SIG-M5 treated with dmso at 0.1 percent for 504 hours (cell line): ENCODE data around the gene CCNA2.

ENCODE experiments used
- DNase-seq: peaks from one replicate; lab custom pipeline; 2025; ENCODE audit not compliant: unreplicated experiment; lab: John Stamatoyannopoulos, UW

The CCNA2 gene

DNA sequence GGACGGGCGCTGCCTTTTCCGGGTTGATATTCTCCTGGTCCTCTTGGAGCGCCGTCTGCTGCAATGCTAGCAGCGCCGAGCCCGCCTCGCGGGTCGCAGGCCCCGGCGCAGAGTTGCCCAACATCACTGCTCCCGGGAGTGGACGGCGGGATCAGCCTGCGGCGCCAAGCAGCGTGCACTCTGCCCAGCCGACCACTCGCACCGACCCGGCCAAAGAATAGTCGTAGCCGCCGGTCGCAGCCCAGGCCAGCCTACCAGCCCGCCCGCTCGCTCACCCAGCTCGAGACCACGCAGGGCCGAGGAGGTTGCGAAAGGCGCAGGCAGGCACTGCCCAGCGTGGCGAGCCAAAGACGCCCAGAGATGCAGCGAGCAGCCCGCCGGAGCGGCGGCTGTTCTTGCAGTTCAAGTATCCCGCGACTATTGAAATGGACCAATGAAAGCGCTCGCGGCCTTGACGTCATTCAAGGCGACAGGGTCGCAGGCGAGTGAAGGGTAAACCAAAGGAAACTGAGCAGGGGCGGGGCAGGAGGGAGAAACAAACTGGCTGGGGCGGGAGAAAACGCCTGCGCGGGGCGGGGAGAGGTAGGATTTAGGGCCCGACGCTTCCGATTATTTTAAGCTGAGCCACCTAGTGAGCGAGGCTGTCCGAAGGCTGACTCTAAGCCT lies at the start of gene CCNA2:
CCNA2 (minus strand) TSS at position 379 of the 666 bp plus-strand sequence; CDS start at position 124, 255 bp downstream.
- DNase-seq = peak; percentile 97

DNA sequence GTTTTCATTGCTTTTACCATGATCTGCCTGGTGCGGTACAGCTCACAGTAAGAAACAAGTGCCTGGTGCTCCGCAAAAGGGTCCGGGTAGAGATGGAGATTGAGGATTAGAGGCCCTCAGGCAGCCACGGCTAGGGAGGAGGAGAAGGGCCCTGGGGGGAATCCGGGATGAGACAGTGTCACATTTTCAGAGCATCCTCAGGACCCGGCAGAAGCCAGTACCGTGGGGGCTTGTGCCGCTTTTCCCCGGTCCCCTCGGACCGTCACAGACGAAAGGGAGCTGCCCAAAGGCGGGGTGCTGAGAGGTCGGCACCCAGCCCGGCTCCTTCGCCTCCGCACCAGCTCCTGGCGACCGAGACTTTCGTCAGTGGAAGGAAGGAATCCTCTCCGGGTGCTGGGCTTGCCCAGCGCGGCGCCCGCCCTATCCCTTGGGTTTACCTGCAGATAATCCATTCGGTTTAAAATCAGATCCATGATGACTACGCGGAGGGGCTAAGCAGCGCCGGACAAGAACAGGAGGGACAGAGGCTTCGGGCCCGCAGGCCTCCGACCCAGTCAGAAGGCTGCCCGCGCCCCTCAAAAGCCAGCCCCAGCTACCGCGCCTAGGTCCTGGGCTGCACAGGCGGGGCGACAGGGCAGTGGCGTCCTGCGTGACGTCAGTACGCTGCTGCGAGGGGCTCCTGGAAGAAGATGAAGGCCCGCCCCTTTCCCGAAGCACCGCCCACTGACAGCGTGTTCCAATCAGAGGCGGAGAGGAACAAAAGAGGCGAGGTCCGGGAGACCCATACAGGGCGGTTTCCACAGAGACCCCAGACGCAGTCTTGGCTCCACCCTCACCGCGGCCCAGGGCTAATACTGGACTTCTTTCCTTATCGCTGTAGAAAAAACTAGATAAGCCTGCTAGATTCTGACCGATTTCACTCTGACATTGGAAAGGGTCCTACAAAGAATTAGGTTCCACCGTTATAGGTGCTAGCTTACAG lies 46.4 kb upstream of the CCNA2 start, which contains the start of gene BBS7:
BBS7 (minus strand) TSS at position 634 of the 982 bp plus-strand sequence; CDS start at position 473, 161 bp downstream.
- peak; percentile 95 for DNase-seq

DNA sequence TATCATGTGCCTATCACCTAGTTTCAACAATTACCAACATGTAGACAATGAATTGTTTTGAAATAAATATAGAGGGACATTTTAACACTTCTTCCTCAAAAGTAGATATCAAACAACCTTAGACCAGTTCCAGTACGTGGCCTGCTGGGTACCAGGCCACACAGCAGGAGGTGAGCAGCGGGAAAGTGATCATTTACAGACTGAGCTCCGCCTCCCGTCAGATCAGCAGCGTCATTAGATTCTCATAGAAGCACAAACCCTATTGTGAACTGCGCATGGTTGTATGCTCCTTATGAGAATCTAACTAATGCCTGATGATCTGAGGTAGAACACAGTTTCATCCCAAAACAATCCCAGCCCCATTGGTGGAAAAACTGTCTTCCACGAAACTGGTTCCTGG lies 40.1 kb upstream of the CCNA2 start:
- DNase-seq = no peak

DNA sequence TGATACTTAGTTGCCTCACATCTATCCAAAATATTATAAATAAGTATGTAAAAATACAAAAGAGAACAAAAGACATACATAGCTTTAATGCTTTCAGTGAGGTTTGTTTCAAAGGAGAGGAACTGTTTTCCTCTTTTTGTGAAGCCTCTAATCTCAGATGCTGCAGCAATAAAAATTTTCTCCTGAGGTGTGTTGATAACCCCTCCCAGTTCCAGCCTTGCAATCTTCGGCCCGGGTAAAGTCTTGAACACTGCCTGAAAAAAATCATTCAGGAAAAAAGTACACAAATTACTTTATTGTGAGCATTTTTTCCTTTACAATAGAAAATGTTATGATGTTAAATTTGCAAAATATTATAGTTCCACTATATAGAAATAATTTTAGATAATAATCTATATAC lies 37.7 kb upstream of the CCNA2 start:
- no peak for DNase-seq

DNA sequence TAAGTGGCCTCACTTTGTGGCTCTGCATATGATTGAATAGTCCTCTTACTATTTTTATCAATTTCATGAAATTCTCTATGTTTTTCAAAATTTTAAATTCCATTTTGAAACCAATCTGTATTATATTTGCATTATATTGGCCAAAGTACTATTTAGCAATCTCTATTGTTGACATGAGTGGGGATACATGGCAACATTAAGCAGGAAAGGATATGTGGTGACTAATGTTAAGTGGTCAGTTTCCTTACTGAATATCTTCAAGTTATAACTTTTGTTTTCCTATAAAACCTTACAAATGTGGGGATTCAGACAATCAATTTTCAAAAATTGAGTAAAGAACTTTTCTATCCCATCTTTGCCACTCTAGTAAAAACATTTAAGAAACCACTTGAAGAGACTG lies 36.4 kb upstream of the CCNA2 start:
- DNase-seq = no peak

DNA sequence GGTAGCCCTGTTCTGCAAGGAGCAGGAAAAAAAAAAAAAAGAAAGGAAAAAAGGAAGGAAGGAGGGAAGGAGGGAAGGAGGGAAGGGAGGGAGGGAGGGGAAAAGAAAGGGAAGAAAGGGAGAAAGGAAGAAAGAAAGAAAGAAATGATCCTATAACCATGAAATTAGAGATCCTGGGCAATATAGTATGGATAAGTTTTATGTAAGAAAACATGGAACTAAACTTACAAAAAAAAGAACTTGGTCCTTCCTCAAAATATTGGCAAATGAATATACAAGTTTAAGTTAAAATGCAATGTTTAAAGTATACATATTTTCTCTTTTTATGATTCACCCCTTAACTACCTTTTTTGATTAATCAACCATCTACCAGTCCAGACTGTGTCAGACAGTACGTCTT lies 27.7 kb upstream of the CCNA2 start:
- no peak for DNase-seq

DNA sequence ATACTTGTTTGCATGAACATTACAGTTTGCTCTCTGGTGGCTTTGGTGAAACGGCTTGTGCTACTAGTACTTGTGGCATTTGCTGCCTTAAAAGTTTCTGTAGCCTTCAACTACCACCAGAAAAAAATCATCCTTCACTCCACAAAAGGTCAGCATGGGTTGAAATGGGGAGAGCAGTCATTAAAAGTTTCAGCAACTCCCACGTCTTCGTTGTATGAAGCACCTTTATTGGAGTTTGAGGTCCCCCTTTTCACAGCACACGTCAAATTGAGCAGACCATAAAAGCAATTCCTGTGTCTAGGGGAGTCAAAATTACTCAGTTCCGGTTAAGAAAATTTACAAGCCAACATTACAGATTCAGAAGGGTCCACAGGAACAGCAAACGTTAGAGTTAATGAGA lies 23.0 kb upstream of the CCNA2 start:
- no peak for DNase-seq

DNA sequence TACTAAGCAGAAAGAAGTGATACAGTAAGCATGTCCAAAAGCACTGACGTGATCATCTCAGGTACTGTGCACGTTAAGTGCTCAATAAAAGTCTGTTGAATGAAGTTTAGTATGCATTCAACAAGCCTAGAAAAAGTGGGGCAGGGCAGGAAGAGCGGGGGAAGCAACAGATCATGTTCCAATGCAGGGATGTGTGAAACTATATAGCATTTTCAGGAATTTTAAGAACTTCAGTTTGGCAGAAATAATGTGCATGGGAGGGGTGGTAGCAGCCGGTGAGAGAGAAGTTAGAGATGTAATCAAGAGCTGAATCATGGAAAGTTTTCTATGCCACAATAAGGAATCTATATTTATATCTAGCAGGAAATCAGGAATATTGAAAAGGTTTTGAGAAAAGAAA lies 19.2 kb upstream of the CCNA2 start:
- no peak for DNase-seq

DNA sequence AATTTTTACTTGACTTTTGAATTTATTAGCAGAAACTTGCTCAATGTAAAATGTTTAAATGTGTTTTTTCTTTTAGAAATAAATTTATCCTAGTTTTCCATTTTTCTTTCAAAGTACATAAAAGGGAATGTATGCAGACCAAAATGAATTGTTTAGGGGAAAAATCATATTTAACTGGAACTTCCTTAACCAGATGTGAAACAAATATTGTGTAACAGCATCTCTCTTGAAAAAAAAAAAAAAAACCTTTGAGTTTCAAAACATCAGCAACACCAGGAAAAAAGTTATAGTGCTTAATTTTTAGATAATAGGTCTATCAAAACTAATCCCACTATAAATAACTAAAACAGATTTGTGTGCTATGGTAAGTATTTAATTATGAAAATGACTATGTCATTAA lies 14.5 kb upstream of the CCNA2 start:
- no peak for DNase-seq

DNA sequence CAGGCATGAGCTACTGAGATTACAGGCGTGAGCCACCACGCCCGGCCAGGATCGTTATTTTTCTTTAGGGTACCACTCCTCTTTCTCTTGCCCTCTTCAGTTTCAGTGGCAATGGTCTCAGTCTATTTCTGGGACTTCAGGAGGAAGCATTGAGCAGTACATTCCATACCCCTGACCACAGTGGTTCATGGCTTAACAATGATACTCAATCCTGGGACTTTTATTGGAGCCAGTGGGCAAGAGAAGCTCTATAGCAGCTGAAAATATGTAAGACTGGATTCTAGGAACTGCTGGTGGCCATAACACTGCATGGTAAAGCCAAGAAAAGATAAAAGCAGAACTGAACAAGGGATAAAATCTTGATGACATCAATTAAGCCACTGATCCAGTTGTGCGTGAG lies 5.8 kb upstream of the CCNA2 start:
- no peak for DNase-seq

DNA sequence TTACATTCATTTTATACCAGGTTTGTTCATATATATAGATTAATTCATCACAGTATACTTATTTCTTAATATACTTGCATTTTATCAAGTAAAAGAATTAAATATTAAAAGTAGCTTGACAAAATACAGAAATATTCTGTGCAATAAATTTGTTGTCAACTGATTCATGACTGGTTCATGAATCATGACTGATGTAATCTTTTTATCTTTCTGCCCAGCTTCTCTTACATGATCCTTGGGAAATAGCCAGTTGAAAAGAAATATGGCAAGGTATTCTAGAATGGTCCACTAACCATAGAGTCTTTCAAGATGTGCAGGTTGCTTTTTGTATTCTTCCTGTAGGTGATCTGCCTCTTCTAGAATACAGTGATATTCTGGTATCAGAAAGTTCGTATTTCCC lies 4.2 kb upstream of the CCNA2 start:
- no peak for DNase-seq

DNA sequence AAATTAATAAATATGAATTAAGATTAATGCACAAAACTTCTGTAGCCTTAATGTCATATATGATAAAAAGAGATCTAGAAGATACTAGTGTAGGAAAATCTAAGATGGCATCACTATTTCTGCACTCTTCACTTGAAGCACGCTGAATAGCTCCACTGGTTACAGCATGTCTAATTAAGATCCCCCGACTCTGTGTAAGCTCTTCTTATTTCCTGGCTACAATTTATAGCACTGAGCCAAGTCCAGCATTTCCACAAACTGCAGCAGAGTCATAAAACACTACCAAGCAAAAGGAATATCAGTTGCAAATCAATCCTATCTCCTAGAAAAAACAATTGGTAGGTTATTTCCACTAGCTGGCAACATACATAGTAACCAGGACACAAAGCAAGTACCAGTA lies 1.3 kb upstream of the CCNA2 start:
- no peak for DNase-seq

DNA sequence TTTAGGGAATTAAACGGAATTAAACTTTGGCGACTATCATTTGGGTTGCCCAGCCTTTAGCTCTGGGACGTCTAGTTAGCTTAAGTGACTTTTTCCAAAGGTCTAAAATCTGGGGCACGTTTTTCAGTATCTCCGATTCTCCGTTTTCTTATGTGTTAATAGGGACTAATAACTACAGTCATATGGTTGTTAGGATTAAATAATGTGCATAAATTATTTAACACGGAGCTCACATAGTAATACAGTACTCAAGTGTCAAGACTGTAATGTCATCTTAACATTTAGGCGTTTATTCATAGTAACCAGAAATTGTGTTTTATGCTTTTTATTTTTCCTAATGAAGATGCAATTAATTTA lies 466 bp upstream of the CCNA2 start:
- no peak for DNase-seq

DNA sequence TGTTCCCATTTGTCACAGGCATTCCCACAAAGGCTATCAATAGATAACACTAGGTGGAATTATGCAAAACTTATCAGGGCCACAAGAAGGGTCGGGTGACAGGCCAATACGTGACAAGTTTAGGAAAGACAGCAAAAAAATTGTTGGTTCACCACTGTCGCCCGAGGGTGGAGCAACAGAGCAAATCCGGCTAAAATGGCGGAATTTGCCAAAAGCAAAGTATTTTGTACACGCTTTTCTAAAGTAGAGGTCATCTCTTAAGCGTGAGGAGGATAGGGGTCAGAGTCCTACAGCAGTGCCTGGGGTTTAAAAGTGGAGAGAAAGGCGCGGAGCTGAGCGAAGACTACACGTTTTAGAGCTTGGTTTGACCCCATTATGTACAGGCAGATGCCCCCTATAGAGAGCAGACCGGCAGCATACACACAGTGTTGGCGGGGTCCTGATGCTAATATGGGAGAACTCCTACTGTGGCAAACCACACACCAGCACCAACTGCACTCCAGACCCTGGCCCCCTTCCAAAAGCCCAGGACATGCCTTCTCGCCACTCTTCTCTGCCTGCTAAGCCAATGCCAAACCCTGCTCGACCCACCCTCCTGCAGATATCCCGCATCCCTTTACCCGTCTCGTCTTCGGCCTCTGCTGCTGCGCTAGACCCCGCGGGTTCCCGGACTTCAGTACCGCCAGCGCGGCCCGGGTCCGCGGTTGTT lies 733 bp downstream of the CCNA2 start:
- DNase-seq = peak; percentile 69

DNA sequence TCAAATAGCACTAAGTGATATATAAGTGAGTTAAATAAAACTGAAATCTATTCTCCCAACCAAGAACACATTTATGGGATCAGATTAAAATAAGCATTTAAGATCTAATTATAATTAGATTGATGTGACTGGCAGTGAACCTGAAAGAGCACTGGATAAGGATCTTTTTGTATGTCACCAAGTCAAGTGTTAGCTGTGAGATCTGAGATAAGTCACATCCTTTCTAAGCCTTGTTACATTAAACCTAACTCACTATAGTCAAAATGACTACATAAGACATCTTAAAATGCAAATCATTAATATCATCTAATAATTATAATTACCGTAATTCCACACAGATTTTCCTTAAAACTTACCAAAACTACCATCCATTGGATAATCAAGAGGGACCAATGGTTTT lies 1.6 kb downstream of the CCNA2 start:
- no peak for DNase-seq

DNA sequence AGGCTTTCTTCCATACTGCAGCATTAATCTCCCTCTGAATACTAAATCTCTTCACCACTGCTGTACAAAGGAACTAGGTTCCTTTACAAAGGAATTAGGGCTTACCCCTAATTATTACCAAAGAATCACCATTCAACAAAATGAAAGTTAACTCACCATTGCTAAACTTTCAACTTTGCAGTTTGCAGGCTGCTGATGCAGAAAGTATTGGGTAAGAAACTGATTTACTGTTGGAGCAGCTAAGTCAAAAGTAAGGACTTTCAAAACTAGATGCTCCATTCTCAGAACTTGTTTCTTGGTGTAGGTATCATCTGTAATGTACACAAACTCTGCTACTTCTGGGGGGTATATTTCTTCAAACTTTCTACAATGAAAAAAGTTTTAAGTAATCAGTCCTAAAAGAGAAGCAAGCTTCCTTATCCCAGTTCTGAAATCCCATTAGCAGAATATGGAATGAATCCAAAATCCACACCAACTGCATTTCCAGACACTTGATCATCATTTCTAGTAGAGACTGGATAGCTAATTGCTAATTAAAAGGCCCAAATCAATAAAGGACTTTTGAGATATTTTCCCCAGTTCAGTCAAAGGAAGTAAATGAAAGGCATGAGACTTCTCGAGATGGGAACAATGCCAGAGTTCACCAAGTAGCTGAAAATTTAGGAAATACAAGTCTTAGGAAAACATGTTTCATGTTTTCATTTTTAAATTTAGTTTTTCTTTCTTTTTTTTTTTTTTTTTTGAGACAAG lies 4.3 kb downstream of the CCNA2 start:
- DNase-seq = no peak

DNA sequence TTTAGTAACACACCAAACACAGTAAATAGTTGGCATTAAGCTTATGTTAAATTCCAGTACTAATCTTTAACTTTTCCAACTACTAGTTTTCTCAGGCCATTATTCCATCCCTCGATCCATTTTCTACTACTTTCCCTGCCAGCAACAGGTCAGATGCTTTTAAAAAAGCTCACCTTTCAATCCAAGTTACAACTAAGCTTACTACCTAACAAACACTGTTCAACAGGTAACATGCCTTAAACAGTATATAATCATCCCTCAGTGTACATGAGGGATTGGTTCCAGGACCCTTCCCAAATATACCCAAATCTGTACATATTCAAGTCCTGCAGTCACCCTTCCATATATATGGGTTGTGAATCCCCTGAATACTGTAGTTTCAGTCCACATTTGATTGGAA lies 5.5 kb downstream of the CCNA2 start:
- no peak for DNase-seq

DNA sequence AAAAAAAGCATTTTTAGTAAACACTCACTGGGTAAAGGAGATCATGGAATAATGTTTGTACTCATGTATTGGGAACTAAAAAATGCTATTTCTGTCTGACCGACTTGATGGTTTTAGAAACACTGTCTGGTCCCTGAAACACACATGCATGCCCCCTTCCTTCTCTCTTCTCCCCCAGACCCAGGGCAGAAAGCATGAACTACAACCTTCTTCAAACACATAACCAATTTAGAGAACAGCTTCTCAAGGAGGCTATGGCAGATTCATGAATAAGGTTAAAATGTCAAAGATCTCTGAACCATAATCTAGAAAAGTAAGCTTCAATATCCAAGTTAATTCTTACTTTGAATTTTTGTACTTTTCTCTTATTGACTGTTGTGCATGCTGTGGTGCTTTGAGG lies 6.0 kb downstream of the CCNA2 start:
- DNase-seq = no peak

DNA sequence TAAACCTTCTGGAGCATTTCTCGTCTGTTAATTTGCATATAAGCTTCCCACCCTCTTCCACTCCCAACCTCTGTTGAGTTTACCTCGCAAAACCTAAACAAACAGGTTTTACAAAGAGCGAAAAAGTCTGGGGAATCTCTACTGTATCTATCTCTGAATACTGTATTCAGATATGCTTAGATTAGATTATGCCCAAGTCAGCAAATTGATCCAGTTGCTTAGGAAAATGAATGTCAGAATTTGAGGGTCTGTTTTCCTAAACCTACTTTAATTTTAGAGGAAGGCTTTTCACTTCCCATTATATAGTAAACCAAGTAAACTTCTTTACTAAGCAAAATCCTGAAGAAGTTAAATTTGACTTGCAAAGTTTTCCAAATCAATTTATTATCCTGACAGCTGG lies 6.7 kb downstream of the CCNA2 start:
- DNase-seq = no peak

DNA sequence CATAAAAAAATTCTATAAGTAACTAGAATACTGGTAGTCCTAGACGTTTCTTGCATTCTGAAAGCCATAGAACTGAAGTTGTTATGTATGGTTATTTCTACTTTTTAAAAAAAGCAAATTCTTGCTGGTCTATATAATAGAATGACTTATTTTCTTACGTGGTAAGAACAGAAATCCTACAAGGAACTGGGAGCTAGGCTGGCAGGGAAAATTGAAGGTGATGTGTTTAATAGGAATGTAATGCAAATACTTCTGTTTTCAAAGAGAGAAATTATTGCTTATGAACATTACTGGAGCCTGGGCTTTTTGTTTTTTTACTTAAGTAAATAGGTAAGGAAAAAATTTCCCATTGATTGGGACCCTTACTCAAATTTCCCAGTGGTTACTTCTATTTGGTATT lies 8.9 kb downstream of the CCNA2 start:
- no peak for DNase-seq

DNA sequence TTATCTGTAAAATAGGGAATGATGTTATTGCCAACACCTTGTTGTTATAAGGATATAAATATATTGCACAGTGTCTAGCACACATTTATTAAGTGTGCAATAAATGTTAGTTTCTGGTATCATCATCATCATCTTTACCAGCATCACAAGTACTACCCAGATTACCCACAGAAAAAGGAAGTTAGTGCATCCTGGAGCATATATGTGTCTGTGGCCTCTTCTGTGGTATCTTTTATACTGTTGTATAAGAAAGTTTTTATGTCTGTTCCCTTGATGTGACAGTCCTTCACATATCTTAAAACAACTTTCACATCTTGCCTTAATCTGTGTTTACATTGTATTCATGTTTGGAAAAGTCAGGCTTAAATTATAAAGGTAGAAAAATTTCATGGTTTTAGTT lies 12.6 kb downstream of the CCNA2 start:
- no peak for DNase-seq
